Trophoblast cell (in vitro differentiated cells and primary cell): ENCODE measurements around the gene HOXA6.

ENCODE experiments used
- DNase-seq, 2 donors: peaks; one replicate each; pipeline ENCODE4 v3.0.0-alpha.2; 2016
- H2AFZ ChIP-seq: 2 replicates; pipeline ENCODE4 v1.6.1; 2013; ENCODE audit warnings: low read length, moderate library complexity, mild to moderate bottlenecking; ENCODE audit not compliant: insufficient read depth, poor library complexity
- H2AK5ac ChIP-seq: 2 replicates; pipeline ENCODE4 v1.6.1; 2013; ENCODE audit warnings: mild to moderate bottlenecking, low read length
- H2BK120ac ChIP-seq: 2 replicates; pipeline ENCODE4 v1.6.1; 2013; ENCODE audit warnings: low read length, mild to moderate bottlenecking, moderate library complexity; ENCODE audit not compliant: insufficient read depth, poor library complexity
- H2BK12ac ChIP-seq: 2 replicates; pipeline ENCODE4 v1.6.1; 2013; ENCODE audit warnings: mild to moderate bottlenecking, low read length, moderate library complexity
- H2BK5ac ChIP-seq: 2 replicates; pipeline ENCODE4 v1.6.1; 2013; ENCODE audit warnings: low read length, low read depth, moderate library complexity, mild to moderate bottlenecking; ENCODE audit not compliant: poor library complexity
- H3K14ac ChIP-seq: 2 replicates; pipeline ENCODE4 v1.6.1; 2013; ENCODE audit warnings: mild to moderate bottlenecking, low read length
- H3K18ac ChIP-seq: 2 replicates; pipeline ENCODE4 v1.6.1; 2013; ENCODE audit warnings: mild to moderate bottlenecking, low read length
- H3K23ac ChIP-seq: 2 replicates; pipeline ENCODE4 v1.6.1; 2013; ENCODE audit warnings: low read length
- H3K27ac ChIP-seq: 2 replicates; pipeline ENCODE4 v1.5.1; 2013; ENCODE audit warnings: low read depth, mild to moderate bottlenecking, inconsistent platforms, low read length, moderate library complexity
- H3K27me3 ChIP-seq: 2 replicates; pipeline ENCODE4 v1.6.1; 2013; ENCODE audit warnings: inconsistent platforms, mild to moderate bottlenecking, low read length, moderate library complexity; ENCODE audit not compliant: insufficient read depth
- H3K36me3 ChIP-seq, 2 experiments: 1 replicate in 1 of 2; 2 replicates in 1 of 2; pipeline ENCODE4 v1.6.1; 2013; ENCODE audit warnings: low read length in 2 of 2, mild to moderate bottlenecking in 2 of 2, moderate library complexity in 1 of 2; ENCODE audit not compliant: insufficient read depth in 2 of 2, control insufficient read depth in 1 of 2
- H3K4ac ChIP-seq: 2 replicates; pipeline ENCODE4 v1.6.1; 2013; ENCODE audit warnings: low read depth, mild to moderate bottlenecking, low read length, moderate library complexity
- H3K4me1 ChIP-seq, 2 experiments: 1 replicate in 1 of 2; 2 replicates in 1 of 2; pipeline ENCODE4 v1.6.1; 2013; ENCODE audit warnings: low read length in 2 of 2, mild to moderate bottlenecking in 2 of 2, moderate library complexity in 1 of 2; ENCODE audit not compliant: insufficient read depth in 2 of 2, control insufficient read depth in 1 of 2
- H3K4me2 ChIP-seq: 2 replicates; pipeline ENCODE4 v1.6.1; 2013; ENCODE audit warnings: inconsistent platforms, mild to moderate bottlenecking, low read length, moderate library complexity
- H3K4me3 ChIP-seq: 2 replicates; pipeline ENCODE4 v1.5.1; 2013; ENCODE audit warnings: mild to moderate bottlenecking, low read depth, low read length, inconsistent platforms
- H3K79me1 ChIP-seq: one replicate; pipeline ENCODE4 v1.6.1; 2013; ENCODE audit warnings: low read length
- H3K79me2 ChIP-seq: 2 replicates; pipeline ENCODE4 v1.6.1; 2013; ENCODE audit warnings: low read length, mild to moderate bottlenecking; ENCODE audit not compliant: control insufficient read depth, insufficient read depth, poor library complexity
- H3K9ac ChIP-seq: 2 replicates; pipeline ENCODE4 v1.6.1; 2013; ENCODE audit warnings: mild to moderate bottlenecking, low read length
- H3K9me3 ChIP-seq: 2 replicates; pipeline ENCODE4 v1.6.1; 2013; ENCODE audit warnings: low read depth, mild to moderate bottlenecking, control low read depth, inconsistent platforms, low read length; ENCODE audit not compliant: insufficient read depth
- H4K12ac ChIP-seq: 2 replicates; pipeline ENCODE4 v1.6.1; 2013; ENCODE audit warnings: low read depth, mild to moderate bottlenecking, low read length, moderate library complexity
- H4K8ac ChIP-seq: 2 replicates; pipeline ENCODE4 v1.6.1; 2013; ENCODE audit warnings: low read depth, mild to moderate bottlenecking, low read length, moderate library complexity
- H4K91ac ChIP-seq: one replicate; pipeline ENCODE4 v1.6.1; 2013; ENCODE audit warnings: low read depth, mild to moderate bottlenecking, low read length, moderate library complexity
- WGBS: extraction: QIAGEN DNeasy Blood & Tissue Kit; methylation state at CpG from one replicate; pipeline ENCODE4 v1.1.7; 2013; ENCODE audit warnings: missing lambda C conversion rate; ENCODE audit not compliant: insufficient read length, insufficient coverage; ENCODE audit errors: extremely low coverage; 5-methylcytosine and 5-hydroxymethylcytosine counted together

HOXA6 gene

GRCh38 chr7:27171325-27171636 is 23.7 kb upstream of the HOXA6 start:
- Histone ChIP-seq H2AFZ (no peak overlapping the region), H2BK12ac (no peak overlapping the region), H3K36me3 (no peaks in the 10 kb centered on the region), H2BK5ac (no peak overlapping the region), H2AK5ac (no peak overlapping the region), H3K4me3 (no peak overlapping the region), H3K79me2 (no peaks in the 10 kb centered on the region), H4K91ac (no peak overlapping the region), H3K27me3 (peaks cover 91% of the 10 kb centered on the region), H3K4ac (no peak overlapping the region), H3K4me1 (peaks cover 6 to 20% of the 10 kb centered on the region in 2 experiments), H2BK120ac (no peak overlapping the region), H3K27ac (no peak overlapping the region), H3K9ac (no peak overlapping the region), H3K79me1 (no peaks in the 10 kb centered on the region), H4K8ac (no peak overlapping the region), H4K12ac (no peak overlapping the region), H3K23ac (no peak overlapping the region), H3K18ac (no peak overlapping the region), H3K14ac (no peak overlapping the region), H3K9me3 (peaks cover 48% of the 10 kb centered on the region), H3K4me2 (no peak overlapping the region)
- no peak for DNase-seq
- no CpG with 5 or more reads among the region's 8 CpGs for WGBS

DNA sequence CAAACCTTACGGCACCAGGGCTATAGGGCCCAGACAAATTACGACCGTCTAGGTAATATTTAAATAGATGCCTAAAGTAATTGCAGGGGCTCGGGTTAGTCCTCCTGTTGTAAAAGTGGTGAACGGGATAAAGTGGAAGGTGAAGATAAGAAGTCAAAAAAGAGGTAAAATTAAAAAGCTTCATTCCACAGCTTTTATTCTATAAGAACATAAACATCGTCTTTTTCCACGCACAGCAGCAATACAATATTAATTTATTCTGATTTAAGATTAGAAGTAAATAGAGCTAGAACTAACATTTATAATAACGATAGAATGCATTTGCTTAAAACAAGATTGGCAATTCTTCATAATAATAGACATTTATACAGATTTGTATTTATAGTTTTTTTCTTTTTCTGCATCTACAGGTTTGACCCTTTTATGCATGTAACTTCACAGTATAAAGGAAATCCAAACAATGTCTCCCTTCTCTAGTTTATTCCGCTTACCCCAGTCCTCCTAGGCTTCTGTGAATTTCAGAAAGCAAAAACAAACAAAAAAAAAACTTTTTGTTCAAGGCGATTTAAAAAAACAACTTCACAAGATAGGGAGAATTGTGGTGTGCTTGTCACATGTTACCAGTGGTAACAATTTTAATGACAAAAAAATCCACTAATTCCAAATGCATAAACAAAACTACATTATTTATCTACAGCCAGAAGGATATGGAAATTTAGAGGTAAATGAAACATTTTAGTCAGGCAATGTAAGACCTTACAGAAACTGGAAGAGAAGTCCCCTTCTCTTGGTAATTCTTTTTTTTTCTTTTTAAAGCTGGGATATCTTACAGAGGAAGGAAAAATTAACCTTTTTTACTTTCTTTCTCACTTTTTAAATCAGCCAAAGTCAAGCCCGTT is 23.1 kb upstream of the HOXA6 start:
- H3K27ac ChIP-seq = no peak overlapping the region
- no peak overlapping the region for H2BK120ac ChIP-seq
- peaks cover 91% of the 10 kb centered on the region for H3K27me3 ChIP-seq
- no peak overlapping the region for H2AK5ac ChIP-seq
- H3K4me1 ChIP-seq = peaks cover 6 to 20% of the 10 kb centered on the region in 2 experiments
- H3K9me3 ChIP-seq = peaks cover 49% of the 10 kb centered on the region
- H3K79me1 ChIP-seq = no peaks in the 10 kb centered on the region
- no peak overlapping the region for H3K23ac ChIP-seq
- H2BK12ac ChIP-seq = no peak overlapping the region
- H3K4ac ChIP-seq = no peak overlapping the region
- no peak overlapping the region for H4K12ac ChIP-seq
- H4K91ac ChIP-seq = no peak overlapping the region
- H3K79me2 ChIP-seq = no peaks in the 10 kb centered on the region
- H3K36me3 ChIP-seq = no peaks in the 10 kb centered on the region
- no peak overlapping the region for H3K18ac ChIP-seq
- no peak overlapping the region for H3K4me3 ChIP-seq
- H3K9ac ChIP-seq = no peak overlapping the region
- no peak overlapping the region for H2AFZ ChIP-seq
- DNase-seq = no peak
- H3K14ac ChIP-seq = no peak overlapping the region
- H4K8ac ChIP-seq = no peak overlapping the region
- WGBS = no CpG with 5 or more reads among the region's 11 CpGs
- no peak overlapping the region for H3K4me2 ChIP-seq
- H2BK5ac ChIP-seq = no peak overlapping the region

GRCh38 chr7:27169658-27170425 is 22.3 kb upstream of the HOXA6 start:
- no peak overlapping the region for H2BK120ac ChIP-seq
- no peak overlapping the region for H3K23ac ChIP-seq
- H2BK5ac ChIP-seq = no peak overlapping the region
- H3K4ac ChIP-seq = no peak overlapping the region
- H3K14ac ChIP-seq = no peak overlapping the region
- H3K27ac ChIP-seq = no peak overlapping the region
- WGBS = no CpG with 5 or more reads among the region's 46 CpGs
- H3K9me3 ChIP-seq = peaks cover 49% of the 10 kb centered on the region
- H3K4me3 ChIP-seq = no peak overlapping the region
- no peak overlapping the region for H4K91ac ChIP-seq
- no peak overlapping the region for H2AK5ac ChIP-seq
- H3K4me2 ChIP-seq = peak overlapping the region; percentile 27
- H2AFZ ChIP-seq = no peak overlapping the region
- H4K12ac ChIP-seq = no peak overlapping the region
- H3K79me1 ChIP-seq = no peaks in the 10 kb centered on the region
- no peaks in the 10 kb centered on the region for H3K79me2 ChIP-seq
- no peak overlapping the region for H4K8ac ChIP-seq
- DNase-seq = peak; percentile 43 to 70
- no peaks in the 10 kb centered on the region for H3K36me3 ChIP-seq
- no peak overlapping the region for H3K9ac ChIP-seq
- no peak overlapping the region for H3K18ac ChIP-seq
- H3K4me1 ChIP-seq = peaks cover 6 to 20% of the 10 kb centered on the region in 2 experiments
- H2BK12ac ChIP-seq = no peak overlapping the region
- H3K27me3 ChIP-seq = peaks cover 91% of the 10 kb centered on the region

DNA sequence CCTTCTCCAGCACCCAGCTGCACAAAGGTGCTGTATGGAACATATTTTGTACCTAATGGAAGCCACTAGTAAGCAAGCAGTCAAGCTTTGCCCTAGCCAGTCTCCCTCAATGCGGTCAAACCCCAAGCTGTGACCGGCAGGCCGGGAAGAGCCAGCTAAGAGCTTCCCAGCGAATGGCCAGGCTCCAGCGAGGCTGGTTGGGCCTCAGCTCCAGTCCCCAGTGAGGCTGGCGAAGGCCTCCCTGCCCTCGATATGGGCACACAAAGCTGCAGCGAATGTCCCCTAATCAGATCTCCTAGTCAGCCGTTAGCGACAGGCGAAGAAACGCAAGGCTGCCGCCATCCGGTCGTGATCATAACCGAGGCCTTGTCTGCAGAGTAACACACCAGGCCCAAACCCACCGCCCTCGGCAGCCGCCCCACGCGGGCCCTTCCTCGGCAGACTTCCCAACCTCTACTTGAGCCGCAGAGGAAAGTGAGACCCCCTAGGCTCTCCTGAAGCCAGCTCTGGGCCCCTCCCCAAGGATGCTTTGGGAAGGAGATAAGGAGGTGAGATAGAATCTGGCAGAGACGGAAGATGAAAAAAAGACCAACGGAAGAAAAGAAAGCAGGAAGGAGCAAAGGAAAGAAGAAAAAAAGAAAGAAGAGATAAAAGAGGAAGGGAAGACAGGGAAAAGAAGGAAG is 20.8 kb upstream of the HOXA6 start:
- no peak overlapping the region for H3K4ac ChIP-seq
- H3K27ac ChIP-seq = no peak overlapping the region
- H3K79me2 ChIP-seq = no peaks in the 10 kb centered on the region
- no peak overlapping the region for H4K91ac ChIP-seq
- peaks cover 91% of the 10 kb centered on the region for H3K27me3 ChIP-seq
- no peak for DNase-seq
- H3K4me2 ChIP-seq = no peak overlapping the region
- H4K12ac ChIP-seq = no peak overlapping the region
- WGBS = no CpG with 5 or more reads among the region's 25 CpGs
- H3K18ac ChIP-seq = no peak overlapping the region
- no peak overlapping the region for H2BK5ac ChIP-seq
- no peaks in the 10 kb centered on the region for H3K36me3 ChIP-seq
- no peak overlapping the region for H2BK12ac ChIP-seq
- H4K8ac ChIP-seq = no peak overlapping the region
- no peak overlapping the region for H3K23ac ChIP-seq
- H2AFZ ChIP-seq = no peak overlapping the region
- no peak overlapping the region for H2AK5ac ChIP-seq
- no peak overlapping the region for H3K14ac ChIP-seq
- H3K4me1 ChIP-seq = peaks cover 4 to 13% of the 10 kb centered on the region in 2 experiments
- no peak overlapping the region for H3K4me3 ChIP-seq
- no peak overlapping the region for H2BK120ac ChIP-seq
- peaks cover 47% of the 10 kb centered on the region for H3K9me3 ChIP-seq
- H3K79me1 ChIP-seq = no peaks in the 10 kb centered on the region
- H3K9ac ChIP-seq = no peak overlapping the region
